Gastroesophageal sphincter (tissue), 3 donors: ENCODE results near the gene GMDS.

ENCODE experiments used
- CTCF ChIP-seq, 4 experiments: fragments of 200-600 bp in 2 of 4; fragments of 450-650 bp in 2 of 4; sonication (generic) in 1 of 4; IDR thresholded peaks; one replicate each; pipeline ENCODE4 v1.5.1; 2017 to 2019; ENCODE audit warnings: antibody characterized with exemption in 4 of 4, mild to moderate bottlenecking in 2 of 4, moderate library complexity in 2 of 4
- POLR2A ChIP-seq, 2 donors: fragments of 450-650 bp; IDR thresholded peaks; one replicate each; pipeline ENCODE4 v1.6.1; 2017; ENCODE audit warnings: antibody characterized with exemption in 2 of 2, mild to moderate bottlenecking in 2 of 2, moderate library complexity in 1 of 2
- POLR2AphosphoS5 ChIP-seq: sonication (generic); formaldehyde crosslinking; IDR thresholded peaks from one replicate; pipeline ENCODE4 v1.6.1; 2017; ENCODE audit warnings: antibody characterized with exemption

GRCh38 chr6:1851681-1852456 is 393.5 kb downstream of the GMDS start:
- TF ChIP-seq CTCF (IDR thresholded peaks at IDR 0.05), result no peak
- TF ChIP-seq POLR2AphosphoS5, result no peak
- no peak for TF ChIP-seq POLR2A (IDR thresholded peaks at IDR 0.05)
